Dedifferentiated amniotic fluid mesenchymal stem cell (primary cell): ENCODE results near the gene OVOL3.
"Not testable (repeated sequence)": the region's sequence is repeated elsewhere in the genome, so short reads cannot be mapped to it uniquely, and the experiment has no call there.

Experiments
- DNase-seq: peaks from one replicate; pipeline ENCODE4 v3.0.0-alpha.2; 2016; ENCODE audit errors: extremely low spot score

OVOL3 gene

DNA sequence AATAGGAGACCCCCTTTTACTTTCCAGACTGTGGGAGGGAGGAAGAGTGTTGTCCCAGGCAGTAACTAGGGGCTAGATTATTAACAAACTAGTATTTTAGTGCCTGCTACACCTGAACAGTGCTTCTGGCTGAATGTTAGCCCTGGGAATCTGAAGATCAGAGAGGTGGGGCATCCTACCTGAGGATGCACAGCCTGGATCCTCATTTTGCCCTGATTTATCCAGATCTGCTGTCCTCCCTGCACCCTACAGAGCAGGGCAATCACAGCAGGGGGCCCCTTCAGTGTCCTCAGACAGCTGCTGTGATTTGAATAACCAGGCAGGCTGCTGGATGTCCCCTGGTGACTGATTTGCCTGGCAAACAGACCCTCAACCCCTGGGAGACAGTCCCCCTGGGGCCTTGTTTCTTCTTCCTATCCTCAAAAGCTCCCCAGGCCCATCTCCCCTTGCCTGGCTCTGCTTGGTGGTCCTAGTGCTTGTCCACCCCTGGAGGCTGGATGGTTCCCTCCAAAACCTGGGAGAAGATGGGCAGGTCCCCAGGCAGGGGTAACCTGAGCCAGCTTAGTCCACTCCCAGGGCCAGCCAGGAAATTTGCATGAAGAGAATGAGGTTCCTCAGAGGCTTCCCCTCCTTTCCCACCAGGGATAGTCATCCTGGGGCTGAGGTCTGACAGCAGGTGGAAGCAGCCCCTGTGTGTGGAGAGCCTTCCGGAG lies at the start of gene OVOL3:
Gene OVOL3 (plus strand): TSS at position 657 of the 713 bp plus-strand sequence. CDS start 60 bp downstream, outside the sequence.
- DNase-seq = no peak

DNA sequence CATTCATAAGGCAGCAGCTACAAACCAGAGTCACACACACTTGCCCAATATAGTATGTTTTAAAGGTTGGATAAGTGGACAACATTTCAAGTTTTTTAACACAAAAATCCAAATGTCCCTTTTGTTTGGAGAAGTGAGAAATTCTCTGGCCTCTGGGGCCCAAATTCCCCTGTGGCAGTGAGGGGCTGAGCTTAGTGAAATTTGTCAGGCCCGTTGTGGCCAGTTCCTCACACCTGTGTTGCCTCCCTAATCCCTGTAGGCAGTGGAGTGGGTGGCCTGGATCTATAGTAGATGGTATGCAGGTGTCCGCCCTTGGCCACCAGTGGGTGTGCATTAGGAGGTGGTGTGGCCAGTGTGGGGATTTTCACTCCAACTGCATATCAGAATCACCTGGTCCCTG lies 49.6 kb upstream of the OVOL3 start:
- DNase-seq = no peak

DNA sequence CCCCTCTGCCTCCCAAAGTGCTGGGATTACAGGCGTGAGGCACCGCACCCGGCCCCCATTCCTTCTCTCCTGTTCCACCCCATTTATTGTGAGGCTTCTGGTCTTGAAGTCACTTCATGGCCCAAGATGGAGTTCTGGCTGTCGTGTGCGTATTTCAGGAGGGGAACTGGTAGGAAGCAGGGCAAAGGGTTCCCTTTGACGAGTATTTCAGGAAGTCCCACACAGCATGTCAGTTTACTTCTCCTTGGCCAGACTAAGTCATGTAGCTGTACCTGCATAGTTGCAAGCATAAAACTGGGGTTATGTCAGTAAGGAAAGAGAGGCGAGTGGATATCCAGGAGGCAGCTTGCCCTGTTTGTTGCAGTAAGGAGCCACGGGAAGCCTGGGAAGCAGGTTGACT lies 46.1 kb upstream of the OVOL3 start:
- DNase-seq = no peak

DNA sequence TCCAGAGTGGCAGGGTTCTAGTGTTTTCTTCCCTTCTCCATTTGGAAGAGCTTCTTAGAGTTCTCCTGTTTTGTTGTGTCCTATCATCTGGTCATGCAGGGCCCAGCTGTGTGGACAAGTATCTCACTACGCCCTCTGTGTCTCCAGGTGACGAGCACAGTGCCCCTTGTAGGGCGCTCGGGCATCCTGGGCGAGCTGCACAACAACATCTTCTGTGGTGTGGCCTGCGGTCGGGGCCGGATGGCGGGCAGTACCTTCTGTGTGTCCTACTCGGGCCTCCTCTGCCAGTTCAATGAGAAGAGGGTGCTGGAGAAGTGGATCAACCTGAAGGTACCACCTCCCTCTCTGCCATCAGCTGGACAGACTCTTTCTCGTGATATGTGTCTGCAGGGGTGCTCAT lies 43.3 kb upstream of the OVOL3 start:
- DNase-seq = no peak

DNA sequence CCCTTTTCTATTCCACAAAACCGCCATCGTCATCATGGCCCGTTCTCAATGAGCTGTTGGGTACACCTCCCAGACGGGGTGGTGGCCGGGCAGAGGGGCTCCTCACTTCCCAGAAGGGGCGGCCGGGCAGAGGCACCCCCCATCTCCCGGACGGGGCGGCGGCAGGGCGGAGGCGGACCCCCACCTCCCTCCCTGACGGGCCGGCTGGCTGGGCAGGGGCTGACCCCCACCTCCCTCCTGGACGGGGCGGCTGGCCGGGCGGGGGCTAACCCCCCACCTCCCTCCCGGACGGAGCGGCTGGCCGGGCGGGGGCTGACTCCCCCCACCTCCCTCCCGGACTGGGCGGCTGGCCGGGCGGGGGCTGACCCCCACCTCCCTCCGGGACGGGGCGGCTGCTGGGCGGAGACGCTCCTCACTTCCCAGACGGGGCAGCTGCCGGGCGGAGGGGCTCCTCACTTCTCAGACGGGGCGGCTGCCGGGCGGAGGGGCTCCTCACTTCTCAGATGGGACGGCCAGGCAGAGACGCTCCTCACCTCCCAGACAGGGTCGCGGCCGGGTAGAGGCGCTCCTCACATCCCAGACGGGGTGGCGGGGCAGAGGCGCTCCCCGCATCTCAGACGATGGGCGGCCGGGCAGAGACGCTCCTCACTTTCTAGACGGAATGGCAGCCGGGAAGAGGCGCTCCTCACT lies 42.0 kb upstream of the OVOL3 start:
- not testable (repeated sequence) for DNase-seq

DNA sequence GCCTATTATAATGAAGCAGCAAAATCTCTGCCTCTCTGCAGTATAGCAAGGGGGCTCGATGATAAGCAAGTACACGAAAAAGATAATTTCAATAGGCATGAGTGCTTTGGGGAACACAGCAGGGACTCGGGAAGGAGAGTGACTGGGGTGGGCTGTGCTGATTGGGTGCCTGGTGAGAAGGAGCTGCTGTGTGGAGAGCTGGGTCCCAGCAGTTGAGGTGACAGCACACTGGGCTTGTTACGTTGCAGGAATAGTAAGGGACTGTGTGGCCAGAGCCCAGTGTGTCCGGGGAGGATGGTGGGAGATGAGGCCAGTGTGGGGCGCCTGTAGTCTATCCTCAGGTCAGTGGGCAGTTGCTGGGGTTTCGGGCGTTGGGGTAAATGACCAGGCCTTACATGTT lies 38.9 kb upstream of the OVOL3 start:
- no peak for DNase-seq

DNA sequence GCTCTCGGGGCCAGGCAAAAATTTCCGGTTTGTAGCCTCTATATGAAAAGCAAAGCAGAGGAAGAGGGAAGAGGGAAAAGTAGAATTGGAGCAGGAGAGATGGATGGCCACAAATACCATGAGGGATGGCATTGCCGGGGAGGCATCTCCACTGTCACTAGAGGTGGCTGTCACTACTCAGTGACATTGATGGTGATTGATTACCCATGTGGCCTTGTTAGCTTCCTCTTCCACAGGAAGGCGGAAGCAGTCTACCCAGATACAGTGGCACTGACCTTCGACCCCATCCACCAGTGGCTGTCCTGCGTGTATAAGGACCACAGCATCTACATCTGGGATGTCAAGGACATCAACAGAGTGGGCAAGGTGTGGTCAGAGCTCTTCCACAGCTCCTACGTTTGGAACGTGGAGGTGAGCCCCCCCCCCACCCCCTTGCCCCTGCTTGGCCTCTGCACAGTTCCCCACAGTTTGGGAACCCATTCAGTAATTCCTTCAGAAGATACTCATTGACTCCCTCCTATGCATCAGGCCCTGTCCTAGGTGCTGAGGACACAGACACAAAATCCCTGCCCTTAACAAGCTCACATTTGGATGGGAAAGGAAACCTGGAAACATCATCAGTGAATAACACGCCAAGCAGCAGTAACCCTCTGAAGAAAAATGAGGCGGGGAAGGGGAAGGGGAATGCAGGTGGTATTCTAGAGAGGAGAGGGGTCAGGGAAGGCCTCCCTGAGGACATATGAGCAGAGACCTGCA lies 37.6 kb upstream of the OVOL3 start:
- no peak for DNase-seq

DNA sequence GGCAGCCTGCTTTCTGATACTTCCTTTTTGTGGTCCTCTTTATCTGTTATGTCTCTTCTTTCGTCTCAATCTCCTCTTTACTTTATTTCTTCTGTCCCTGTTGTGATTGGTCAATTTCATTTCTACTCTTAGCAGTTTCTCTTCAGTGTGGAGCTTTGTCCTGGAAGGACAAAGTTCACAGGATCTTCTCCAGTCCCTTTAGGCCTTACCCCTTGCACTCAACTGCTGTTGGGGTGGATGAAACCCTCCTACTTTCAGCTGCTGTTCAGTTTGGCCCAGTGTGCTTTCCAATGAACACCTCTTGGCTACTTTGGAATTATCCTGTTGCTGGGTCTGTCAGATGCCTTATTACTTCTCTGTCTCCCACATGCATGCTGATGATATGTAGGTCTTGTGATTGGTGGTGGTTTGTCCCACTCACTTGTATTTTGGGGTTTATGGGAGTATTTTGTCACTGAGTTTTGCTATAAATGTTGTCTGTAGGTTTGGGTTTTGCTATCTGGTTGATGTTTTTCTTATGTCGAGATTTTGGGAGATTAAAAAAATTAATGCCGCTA lies 31.5 kb upstream of the OVOL3 start:
- no peak for DNase-seq

DNA sequence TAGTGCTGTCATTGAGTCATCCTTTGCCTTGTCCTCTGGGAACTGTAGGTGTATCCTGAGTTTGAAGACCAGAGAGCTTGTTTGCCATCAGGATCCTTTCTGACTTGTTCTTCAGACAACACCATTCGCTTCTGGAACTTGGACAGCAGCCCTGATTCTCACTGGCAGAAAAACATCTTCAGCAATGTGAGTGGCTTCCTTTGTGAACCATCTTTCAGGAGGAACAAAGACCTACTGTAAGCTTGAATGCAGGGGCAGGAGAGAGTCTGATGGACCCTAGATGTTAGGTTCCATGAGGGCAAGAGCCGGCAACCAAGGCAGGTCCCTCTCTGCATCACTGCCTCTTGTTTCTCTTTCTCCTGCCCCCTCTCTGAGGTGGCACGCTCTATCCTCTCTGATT lies 29.6 kb upstream of the OVOL3 start:
- no peak for DNase-seq

DNA sequence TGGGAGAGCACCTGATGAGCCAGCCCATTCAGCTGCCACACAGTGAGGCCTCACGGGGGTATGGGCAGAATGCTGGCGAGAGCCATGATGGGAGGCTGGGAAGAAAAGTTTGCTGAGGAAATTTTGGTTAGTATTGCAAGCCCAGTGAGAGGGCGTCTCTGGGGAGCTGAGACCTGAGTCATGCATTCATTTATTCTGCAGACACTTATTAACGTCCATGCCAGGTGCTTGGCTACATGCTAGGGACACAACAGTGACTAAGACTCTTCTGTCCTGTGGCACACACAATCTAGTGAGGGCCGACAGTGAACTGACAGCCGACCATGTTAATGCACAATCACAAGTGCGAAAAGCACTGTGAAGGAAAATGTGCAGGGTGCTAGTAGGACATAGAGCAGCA lies 29.0 kb upstream of the OVOL3 start:
- DNase-seq = no peak

DNA sequence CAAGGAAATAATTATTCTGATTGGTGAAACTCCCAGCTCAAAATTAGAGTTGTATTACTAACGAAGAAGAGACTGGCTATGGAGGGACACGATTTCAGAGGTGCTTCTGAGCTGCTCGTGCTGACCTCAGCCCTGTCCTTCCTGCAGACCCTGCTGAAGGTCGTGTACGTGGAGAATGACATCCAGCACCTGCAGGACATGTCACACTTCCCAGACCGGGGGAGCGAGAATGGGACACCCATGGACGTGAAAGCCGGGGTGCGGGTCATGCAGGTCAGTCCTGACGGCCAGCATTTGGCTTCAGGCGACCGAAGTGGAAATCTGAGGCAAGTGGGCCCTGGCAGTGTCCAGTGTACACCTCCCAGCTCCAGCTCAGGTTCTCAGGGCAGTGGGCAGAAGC lies 28.0 kb upstream of the OVOL3 start:
- DNase-seq = no peak

DNA sequence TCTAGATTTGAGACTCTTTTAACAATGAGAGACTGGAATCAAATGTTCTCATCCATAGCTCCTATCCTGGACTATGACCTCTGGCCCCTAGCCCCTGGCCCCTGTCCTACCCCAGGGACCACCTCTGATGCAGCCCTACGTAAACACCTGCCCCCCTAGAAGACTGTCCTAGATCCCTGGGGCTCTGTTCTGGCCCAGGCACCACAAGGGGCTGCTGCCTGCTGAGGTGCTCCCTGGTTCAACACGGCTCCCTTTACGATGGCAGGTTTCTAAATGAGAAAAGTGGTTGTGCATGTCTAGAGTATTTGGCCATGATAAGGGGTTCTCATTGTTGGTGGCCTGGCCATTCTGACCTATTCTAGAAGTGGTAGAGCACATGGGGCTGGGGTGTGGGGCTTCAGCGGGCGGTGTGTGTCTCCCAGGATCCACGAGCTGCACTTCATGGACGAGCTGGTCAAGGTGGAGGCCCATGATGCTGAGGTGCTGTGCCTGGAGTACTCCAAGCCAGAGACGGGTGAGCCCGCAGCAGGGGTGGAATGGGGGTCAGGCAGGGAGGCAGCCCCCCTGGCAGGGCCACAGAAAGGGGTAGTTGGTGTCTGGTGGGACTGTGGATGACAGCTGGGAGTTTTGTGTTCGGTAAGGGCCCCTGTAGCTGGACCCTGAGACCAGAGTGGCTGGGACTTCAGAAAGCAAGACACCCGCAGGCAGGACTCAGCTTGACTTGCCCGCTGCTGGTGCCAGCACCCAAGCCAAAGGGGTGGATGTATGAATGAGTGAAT lies 26.5 kb upstream of the OVOL3 start:
- DNase-seq = no peak

DNA sequence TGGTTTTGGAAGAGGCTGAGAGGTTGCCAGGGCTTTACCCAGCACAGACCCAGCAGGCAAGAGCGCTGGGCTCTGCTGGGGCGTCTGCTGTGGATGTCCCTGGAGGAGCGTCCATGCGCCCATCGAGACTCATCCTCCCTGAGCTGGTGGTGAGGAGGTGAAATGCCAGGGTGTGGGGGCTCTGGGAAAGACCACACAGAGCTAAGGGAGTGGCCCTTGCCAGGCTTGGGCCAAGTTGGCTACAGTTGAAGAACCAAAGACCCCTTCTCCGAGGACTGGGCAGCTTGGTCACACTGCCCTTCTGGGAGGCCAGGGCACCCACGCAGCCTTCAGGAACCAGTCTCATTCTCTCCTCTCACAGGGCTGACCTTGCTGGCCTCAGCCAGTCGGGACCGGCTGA lies 24.6 kb upstream of the OVOL3 start:
- DNase-seq = no peak

DNA sequence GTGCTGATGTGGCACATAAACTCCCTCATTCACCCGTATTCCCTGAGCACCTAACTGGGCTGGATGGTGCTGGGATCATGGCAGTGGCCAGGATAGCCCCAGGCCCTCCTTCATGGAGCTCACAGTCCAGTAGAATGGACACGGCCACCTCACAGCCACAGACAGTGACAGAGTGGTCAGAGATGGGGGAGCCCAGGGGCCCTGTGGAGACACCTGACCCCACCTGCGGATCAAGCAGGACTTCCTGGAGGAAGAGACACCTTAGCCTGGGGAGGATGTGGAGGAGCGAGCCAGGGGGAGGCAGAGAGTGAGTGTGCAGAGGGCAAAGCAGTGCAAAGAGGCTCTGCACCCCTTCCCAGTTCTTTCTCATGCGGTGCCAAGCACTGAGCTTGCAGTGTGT lies 21.1 kb upstream of the OVOL3 start:
- DNase-seq = no peak

DNA sequence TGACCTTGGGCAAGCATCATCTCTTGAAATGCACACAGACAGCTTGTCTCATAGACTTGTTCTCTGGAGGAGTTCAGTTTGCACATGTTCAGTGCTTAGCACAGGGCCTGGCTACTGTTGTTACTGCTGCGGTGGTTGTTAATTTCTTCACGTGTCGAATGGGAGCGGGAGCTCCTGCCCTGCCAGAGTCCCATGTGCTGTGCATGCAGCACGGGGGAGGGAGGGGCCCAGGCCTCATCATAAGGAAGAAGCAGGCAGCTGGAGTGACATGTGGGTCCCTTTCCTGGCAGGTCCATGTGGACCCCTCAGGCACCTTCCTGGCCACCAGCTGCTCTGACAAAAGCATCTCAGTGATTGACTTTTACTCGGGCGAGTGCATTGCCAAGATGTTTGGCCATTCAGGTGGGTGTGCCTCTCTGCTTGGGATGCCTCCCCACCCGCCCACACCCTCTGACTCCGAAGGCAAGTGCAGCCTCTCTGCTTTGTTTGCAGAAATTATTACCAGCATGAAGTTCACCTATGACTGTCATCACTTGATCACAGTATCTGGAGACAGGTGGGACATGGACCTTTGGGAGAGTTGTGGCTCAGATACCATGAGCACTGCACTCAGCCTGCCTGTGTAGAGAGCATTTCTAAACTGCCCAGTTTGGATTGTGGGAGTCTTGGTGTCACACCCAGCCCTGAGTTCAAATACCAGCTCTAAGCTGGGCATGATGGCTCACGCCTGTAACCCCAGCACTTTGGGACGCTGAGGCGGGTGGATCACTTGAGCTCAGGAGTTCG lies 19.8 kb upstream of the OVOL3 start:
- DNase-seq = no peak

DNA sequence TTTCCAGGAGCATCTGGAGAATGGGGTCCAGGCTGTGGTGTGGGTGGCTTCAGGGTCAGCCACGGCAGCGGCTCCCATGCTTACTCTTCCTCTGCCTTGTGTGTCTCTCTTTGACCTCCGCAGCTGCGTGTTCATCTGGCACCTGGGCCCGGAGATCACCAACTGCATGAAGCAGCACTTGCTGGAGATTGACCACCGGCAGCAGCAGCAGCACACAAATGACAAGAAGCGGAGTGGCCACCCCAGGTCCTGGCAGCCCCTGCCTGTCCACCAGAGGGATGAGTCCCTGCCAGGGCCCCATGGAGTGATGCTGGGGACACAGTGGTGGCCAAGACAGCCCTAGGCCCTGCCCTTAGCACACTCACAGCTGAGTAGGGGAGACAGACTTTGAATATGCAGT lies 18.4 kb upstream of the OVOL3 start:
- no peak for DNase-seq

DNA sequence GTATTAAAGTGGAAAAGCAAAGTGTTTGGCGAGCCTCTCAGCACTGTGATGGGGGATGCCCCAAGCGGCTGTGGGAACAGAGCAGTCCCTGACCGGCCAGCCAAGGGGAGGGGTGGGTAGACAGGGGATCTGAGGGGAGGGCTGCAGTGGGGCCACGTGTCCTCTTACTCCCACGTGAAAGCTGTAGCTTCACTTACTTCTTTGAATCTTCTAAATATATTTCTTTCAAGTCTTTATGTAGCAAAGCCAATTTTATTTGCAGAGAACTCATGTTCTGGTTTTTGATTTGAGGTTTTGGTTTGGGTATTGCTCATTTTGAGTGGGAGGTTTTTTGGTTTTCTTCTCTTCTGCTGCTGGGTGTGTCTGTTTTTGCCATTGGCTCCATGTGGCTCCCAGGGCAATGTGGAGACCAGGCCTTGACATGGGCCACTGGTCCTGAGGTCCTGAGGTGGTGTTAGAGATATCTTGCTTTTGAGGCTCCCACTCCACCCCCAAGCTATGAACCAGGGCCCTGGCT lies 17.7 kb upstream of the OVOL3 start:
- no peak for DNase-seq

DNA sequence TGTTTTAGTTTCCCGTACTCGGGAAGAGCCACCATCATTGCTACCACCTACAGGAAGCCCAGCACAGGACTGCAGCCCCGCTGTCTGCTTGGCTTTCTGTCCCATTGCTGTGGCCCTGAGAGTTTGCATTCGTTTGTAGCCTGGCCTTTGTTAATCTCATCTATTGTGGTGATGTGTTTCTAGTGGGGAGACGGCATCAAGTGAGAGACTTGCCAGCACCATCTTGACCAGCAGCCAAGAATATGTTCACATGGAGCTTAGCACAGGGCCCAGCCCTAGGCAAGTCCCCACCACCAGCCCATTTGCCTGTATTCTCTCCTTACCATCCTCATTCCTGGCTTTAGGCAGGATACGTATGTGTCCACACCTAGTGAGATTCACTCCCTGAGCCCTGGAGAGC lies 17.3 kb upstream of the OVOL3 start:
- no peak for DNase-seq

DNA sequence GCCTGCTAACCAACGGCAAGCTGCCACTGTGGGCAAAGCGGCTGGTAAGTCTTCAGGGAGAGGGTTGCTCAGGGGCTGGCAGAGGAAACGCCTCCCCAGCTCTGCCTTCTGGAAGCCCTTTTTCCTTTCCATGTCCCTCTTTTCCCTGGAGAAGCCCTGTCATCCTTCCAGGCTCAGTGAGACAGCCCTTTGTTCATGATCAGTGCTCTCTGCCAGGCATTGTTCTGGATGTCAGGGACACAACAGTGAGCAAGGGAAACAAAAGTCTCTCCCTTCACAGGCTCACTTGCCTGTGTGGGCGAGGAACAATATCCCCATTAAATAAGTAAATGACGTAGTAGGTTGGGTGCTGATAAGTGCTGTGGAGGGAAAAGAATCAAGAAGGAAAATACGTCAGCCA lies 13.9 kb upstream of the OVOL3 start:
- no peak for DNase-seq

DNA sequence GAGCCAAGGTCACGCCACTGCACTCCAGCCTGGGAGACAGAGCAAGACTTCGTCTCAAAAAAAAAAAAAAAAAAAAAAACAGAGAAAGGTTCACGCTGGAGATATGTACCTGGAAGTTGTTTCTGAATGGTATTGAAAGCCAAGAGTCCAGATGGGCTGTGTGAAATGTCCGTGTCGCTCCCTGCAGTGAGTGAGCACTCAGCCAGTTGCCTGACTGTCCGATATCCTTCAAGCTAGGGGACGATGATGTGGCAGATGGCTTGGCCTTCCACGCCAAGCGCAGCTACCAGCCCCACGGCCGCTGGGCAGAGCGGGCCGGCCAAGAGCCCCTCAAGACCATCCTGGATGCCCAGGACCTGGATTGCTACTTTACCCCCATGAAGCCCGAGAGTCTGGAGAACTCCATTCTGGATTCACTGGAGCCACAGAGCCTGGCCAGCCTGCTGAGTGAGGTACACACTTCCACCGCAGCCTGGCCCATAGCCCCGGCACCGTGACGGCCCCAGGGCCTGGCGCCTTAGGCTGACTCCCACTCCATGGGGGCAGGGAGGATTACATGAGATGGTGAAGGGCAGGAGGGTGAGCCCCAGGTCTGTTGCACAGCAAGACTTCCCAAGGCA lies 11.7 kb upstream of the OVOL3 start:
- no peak for DNase-seq
